IPS DF 6.9 (cell line): ENCODE results near the gene ZNF277.

Experiments
- DNase-seq: peaks from one replicate; pipeline ENCODE4 v3.0.0-alpha.2; 2013; ENCODE audit warnings: low read depth, low spot score
- H3K27ac ChIP-seq: one replicate; pipeline ENCODE4 v1.5.1; 2013; ENCODE audit warnings: low read length, control low read depth
- H3K27me3 ChIP-seq: 2 replicates; pipeline ENCODE4 v1.6.1; 2013; ENCODE audit warnings: mild to moderate bottlenecking, low read length; ENCODE audit not compliant: control insufficient read depth, insufficient read depth
- H3K36me3 ChIP-seq: 2 replicates; pipeline ENCODE4 v1.6.1; 2013; ENCODE audit warnings: low read length; ENCODE audit not compliant: control insufficient read depth, insufficient read depth
- H3K4me1 ChIP-seq: 2 replicates; pipeline ENCODE4 v1.6.1; 2013; ENCODE audit warnings: low read length; ENCODE audit not compliant: control insufficient read depth, insufficient read depth
- H3K4me3 ChIP-seq: 2 replicates; pipeline ENCODE4 v1.5.1; 2013; ENCODE audit warnings: mild to moderate bottlenecking, low read length
- H3K9me3 ChIP-seq: 2 replicates; pipeline ENCODE4 v1.6.1; 2013; ENCODE audit warnings: low read length, inconsistent platforms; ENCODE audit not compliant: control insufficient read depth, insufficient read depth
- WGBS: extraction: QIAGEN DNeasy Blood & Tissue Kit; methylation state at CpG from one replicate; pipeline ENCODE4 v1.1.7; 2013; ENCODE audit warnings: mixed read lengths, missing lambda C conversion rate; ENCODE audit not compliant: insufficient read length, insufficient coverage; 5-methylcytosine and 5-hydroxymethylcytosine counted together

The ZNF277 gene

DNA sequence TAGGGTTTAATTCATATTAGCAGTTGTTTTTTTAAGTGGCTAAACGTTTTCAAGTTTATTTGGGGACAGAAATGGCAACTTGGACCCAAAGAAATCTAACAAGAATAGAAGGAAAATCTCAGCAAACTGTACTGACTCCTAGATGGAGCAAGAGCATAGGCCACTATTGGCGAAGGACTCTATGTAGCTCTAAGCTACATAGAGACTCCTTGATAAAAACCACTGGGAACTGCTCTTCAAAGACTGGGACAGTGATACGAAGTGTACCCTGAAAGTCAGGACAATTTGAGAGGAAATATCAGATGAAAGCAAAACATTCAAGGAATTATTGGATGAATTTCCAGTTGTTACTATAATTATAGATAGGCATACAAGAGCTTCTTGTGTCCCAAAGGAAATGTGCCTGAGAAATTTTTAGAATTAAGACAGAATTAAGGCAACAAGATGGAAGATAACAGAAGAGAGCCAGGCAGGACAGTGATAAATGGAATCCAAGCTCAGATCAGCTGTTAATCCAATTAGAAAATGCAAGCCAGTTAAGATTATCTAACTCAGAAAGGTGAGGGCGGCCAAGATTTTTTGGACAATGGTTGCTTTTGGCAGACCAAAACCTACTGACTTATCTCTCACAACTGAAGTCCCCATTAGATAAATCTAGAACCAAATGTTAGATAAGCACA is 140.0 kb downstream of the ZNF277 start:
- no peak for DNase-seq
- Histone ChIP-seq H3K4me3 (no peak overlapping the region), H3K4me1 (no peaks in the 10 kb centered on the region), H3K9me3 (no peaks in the 10 kb centered on the region), H3K27me3 (no peaks in the 10 kb centered on the region), H3K27ac (no peak overlapping the region), H3K36me3 (no peaks in the 10 kb centered on the region)
- WGBS = no CpG with 5 or more reads among the region's 4 CpGs

DNA sequence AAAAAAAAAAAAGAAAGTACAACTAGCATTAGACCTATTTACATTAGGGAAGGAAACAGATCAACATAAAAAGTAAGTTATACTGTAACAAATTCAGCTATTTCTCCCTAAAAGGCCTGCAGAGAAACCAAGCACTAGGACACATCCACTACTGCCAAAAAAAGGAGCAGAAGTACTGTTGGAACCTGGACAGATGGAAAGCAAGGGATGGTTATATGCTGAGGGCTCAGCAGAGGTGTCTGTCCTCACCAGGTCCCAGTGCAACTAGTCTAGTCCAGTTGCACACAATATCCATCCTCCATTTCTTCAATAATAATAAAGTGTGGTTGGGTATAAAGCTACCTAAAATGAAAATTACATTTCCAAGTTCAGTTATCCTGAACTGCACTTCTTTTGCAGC is 140.6 kb downstream of the ZNF277 start:
- DNase-seq = no peak
- H3K27me3 ChIP-seq = no peaks in the 10 kb centered on the region
- no peaks in the 10 kb centered on the region for H3K9me3 ChIP-seq
- H3K36me3 ChIP-seq = no peaks in the 10 kb centered on the region
- no peak overlapping the region for H3K4me3 ChIP-seq
- no peak overlapping the region for H3K27ac ChIP-seq
- no peaks in the 10 kb centered on the region for H3K4me1 ChIP-seq

DNA sequence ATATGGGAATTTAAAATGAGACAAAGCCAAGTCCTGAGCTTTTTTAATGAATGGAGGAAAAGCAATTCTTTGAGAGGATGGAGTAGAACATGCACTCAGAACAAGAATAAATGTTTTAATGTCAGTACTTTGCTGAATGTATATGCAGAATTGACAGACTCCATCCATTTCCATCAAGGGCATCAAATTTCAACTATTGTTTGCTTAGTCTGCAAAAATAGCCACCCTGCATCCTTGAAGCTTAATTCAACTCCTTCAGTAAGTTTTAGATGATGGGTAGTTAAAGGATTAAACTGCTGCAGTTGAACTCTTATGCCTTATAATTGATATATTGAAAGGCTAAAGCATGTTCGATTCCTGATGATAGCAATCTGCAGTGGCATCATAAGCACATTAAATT is 144.1 kb downstream of the ZNF277 start:
- no peaks in the 10 kb centered on the region for H3K4me1 ChIP-seq
- H3K27ac ChIP-seq = no peak overlapping the region
- H3K4me3 ChIP-seq = no peak overlapping the region
- no CpG with 5 or more reads among the region's 1 CpG for WGBS
- H3K36me3 ChIP-seq = no peaks in the 10 kb centered on the region
- no peaks in the 10 kb centered on the region for H3K9me3 ChIP-seq
- DNase-seq = no peak
- H3K27me3 ChIP-seq = no peaks in the 10 kb centered on the region

DNA sequence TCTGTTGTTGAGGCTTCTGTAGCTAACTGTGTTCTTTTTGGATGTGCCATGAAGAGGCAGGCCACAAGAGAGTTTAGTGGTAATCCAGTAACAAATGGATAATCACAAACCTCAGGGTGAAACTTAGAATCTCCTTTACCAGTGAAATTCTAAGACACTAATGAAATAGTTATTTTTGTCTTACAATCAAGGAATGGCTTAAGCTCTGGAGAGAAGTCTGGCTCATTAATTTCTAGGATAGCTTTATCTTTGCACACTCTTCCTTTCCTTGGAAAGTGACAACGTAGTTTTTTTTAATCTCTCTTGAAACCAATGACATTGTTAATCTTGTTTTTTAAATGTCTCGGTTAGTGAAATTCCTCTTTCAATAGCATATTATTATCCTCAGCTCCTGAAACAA is 150.1 kb downstream of the ZNF277 start:
- no CpG with 5 or more reads among the region's 2 CpGs for WGBS
- Histone ChIP-seq H3K4me1 (no peaks in the 10 kb centered on the region), H3K9me3 (no peaks in the 10 kb centered on the region), H3K27ac (no peak overlapping the region), H3K36me3 (no peaks in the 10 kb centered on the region), H3K27me3 (no peaks in the 10 kb centered on the region), H3K4me3 (no peak overlapping the region)
- DNase-seq = no peak

DNA sequence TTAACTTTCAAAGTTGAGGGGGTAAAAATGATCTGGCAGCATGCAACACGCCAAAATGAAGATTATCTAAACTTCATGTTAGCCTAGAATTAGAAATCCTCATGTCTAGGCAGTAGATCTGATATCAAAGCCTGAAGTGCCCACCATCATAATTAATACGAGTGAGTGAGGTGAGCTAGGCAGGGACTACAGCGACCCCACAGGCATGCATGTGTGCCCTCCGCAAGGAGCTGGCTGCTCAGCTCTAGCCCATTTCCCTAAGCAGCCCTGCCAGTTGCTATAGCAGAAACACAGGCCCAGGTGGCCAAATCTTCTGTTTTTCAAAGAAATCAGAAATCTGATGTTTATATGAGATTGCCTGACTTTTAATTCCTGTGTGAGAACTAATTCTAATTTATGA is 150.6 kb downstream of the ZNF277 start:
- Histone ChIP-seq H3K4me1 (no peaks in the 10 kb centered on the region), H3K9me3 (no peaks in the 10 kb centered on the region), H3K36me3 (no peaks in the 10 kb centered on the region), H3K27ac (no peak overlapping the region), H3K27me3 (no peaks in the 10 kb centered on the region), H3K4me3 (no peak overlapping the region)
- no peak for DNase-seq
- WGBS = no CpG with 5 or more reads among the region's 4 CpGs

- no peak overlapping the region for H3K27ac ChIP-seq
- H3K4me3 ChIP-seq = no peak overlapping the region
- H3K27me3 ChIP-seq = no peaks in the 10 kb centered on the region
- no peaks in the 10 kb centered on the region for H3K36me3 ChIP-seq
- no peaks in the 10 kb centered on the region for H3K4me1 ChIP-seq
- DNase-seq = no peak
- no peaks in the 10 kb centered on the region for H3K9me3 ChIP-seq
Measured at GRCh38 chr7:112358513-112358912, 152.0 kb downstream of the ZNF277 start.

- Histone ChIP-seq H3K36me3 (no peaks in the 10 kb centered on the region), H3K27me3 (no peaks in the 10 kb centered on the region), H3K4me3 (no peak overlapping the region), H3K4me1 (no peaks in the 10 kb centered on the region), H3K27ac (no peak overlapping the region), H3K9me3 (no peaks in the 10 kb centered on the region)
- no peak for DNase-seq
Measured at GRCh38 chr7:112359086-112359485, 152.6 kb downstream of the ZNF277 start.

DNA sequence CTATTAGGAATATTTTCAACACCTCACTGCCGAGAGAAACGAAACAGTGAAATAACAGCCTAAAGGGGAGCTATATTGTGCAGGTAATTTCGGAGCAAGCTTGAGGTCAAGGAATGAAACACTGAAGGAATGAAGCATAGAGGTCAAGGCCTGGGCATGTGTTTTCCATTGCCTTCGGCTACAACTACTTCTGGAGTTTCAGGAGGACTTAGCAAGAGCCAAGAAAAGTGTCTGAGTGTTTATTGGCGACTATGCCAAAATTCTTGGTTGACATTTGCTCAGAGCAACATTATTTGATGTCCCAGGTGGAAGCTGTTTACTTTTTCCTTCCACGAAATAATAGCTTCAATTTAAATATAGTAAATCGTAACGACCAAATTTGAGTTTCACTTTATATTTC is 154.2 kb downstream of the ZNF277 start:
- Histone ChIP-seq H3K36me3 (no peaks in the 10 kb centered on the region), H3K9me3 (no peaks in the 10 kb centered on the region), H3K4me1 (no peaks in the 10 kb centered on the region), H3K27ac (no peak overlapping the region), H3K27me3 (no peaks in the 10 kb centered on the region), H3K4me3 (no peak overlapping the region)
- no peak for DNase-seq
- WGBS = no CpG with 5 or more reads among the region's 8 CpGs

GRCh38 chr7:112361154-112361553 is 154.7 kb downstream of the ZNF277 start:
- no peak for DNase-seq
- no peaks in the 10 kb centered on the region for H3K9me3 ChIP-seq
- WGBS = no CpG with 5 or more reads among the region's 3 CpGs
- H3K27ac ChIP-seq = no peak overlapping the region
- no peaks in the 10 kb centered on the region for H3K4me1 ChIP-seq
- no peaks in the 10 kb centered on the region for H3K36me3 ChIP-seq
- H3K27me3 ChIP-seq = no peaks in the 10 kb centered on the region
- no peak overlapping the region for H3K4me3 ChIP-seq

GRCh38 chr7:112362053-112362650 is 155.7 kb downstream of the ZNF277 start:
- no peaks in the 10 kb centered on the region for H3K27me3 ChIP-seq
- no peak overlapping the region for H3K4me3 ChIP-seq
- WGBS = no CpG with 5 or more reads among the region's 2 CpGs
- H3K4me1 ChIP-seq = no peaks in the 10 kb centered on the region
- no peaks in the 10 kb centered on the region for H3K36me3 ChIP-seq
- H3K27ac ChIP-seq = no peak overlapping the region
- no peaks in the 10 kb centered on the region for H3K9me3 ChIP-seq
- no peak for DNase-seq

GRCh38 chr7:112362731-112363131 is 156.2 kb downstream of the ZNF277 start:
- WGBS = no CpG with 5 or more reads among the region's 8 CpGs
- Histone ChIP-seq H3K9me3 (no peaks in the 10 kb centered on the region), H3K27me3 (no peaks in the 10 kb centered on the region), H3K36me3 (no peaks in the 10 kb centered on the region), H3K27ac (no peak overlapping the region), H3K4me3 (no peak overlapping the region), H3K4me1 (no peaks in the 10 kb centered on the region)
- DNase-seq = no peak
